Neural progenitor cell (in vitro differentiated cells): ENCODE results near the gene NFATC2. TPM values are rescaled to one million over a fixed set of nuclear protein-coding genes. Genes with fewer than 3 reads are reported as not detected.

Source experiments
- DNase-seq: peaks from one replicate; pipeline ENCODE4 v3.0.0-alpha.2; 2016; ENCODE audit warnings: low spot score
- H2AFZ ChIP-seq: fragments of 200-600 bp; sonication (generic); replicated peaks from 2 replicates; pipeline ENCODE4 v1.6.1; 2016; ENCODE audit warnings: antibody characterized with exemption
- H3F3A ChIP-seq: fragments of 200-600 bp; sonication (generic); 2 replicates; pipeline ENCODE4 v1.6.1; 2016; ENCODE audit warnings: antibody characterized with exemption, low read depth
- H3K27ac ChIP-seq: fragments of 200-600 bp; sonication (generic); 2 replicates; pipeline ENCODE4 v1.5.1; 2016; ENCODE audit warnings: mild to moderate bottlenecking
- H3K27me3 ChIP-seq: fragments of 200-600 bp; sonication (generic); 2 replicates; pipeline ENCODE4 v1.6.1; 2016; ENCODE audit warnings: mild to moderate bottlenecking, moderate library complexity
- H3K36me3 ChIP-seq: fragments of 200-600 bp; sonication (generic); 2 replicates; pipeline ENCODE4 v1.5.1; 2016
- H3K4me1 ChIP-seq: fragments of 200-600 bp; sonication (generic); 2 replicates; pipeline ENCODE4 v1.6.1; 2016; ENCODE audit warnings: mixed run types
- H3K4me2 ChIP-seq: fragments of 200-600 bp; sonication (generic); 2 replicates; pipeline ENCODE4 v1.6.1; 2016
- H3K4me3 ChIP-seq: fragments of 200-600 bp; sonication (generic); 2 replicates; pipeline ENCODE4 v1.5.1; 2016
- H3K79me2 ChIP-seq: fragments of 200-600 bp; sonication (generic); 2 replicates; pipeline ENCODE4 v1.6.1; 2016; ENCODE audit warnings: low read depth
- H3K9ac ChIP-seq: fragments of 200-600 bp; sonication (generic); 2 replicates; pipeline ENCODE4 v1.6.1; 2016
- H3K9me3 ChIP-seq: fragments of 200-600 bp; sonication (generic); 2 replicates; pipeline ENCODE4 v1.5.1; 2016; ENCODE audit warnings: low read depth
- H4K20me1 ChIP-seq: fragments of 200-600 bp; sonication (generic); 2 replicates; pipeline ENCODE4 v1.6.1; 2016; ENCODE audit warnings: low read depth
- H3K27ac Mint-ChIP-seq: 3 replicates; pipeline ENCODE4 v1.8.0; 2021; ENCODE audit warnings: mixed read lengths
- H3K27me3 Mint-ChIP-seq: 2 replicates; pipeline ENCODE4 v1.8.0; 2022; ENCODE audit warnings: low read depth, mild to moderate bottlenecking, inconsistent platforms, moderate library complexity, mixed read lengths; ENCODE audit not compliant: insufficient read depth
- H3K36me3 Mint-ChIP-seq: 3 replicates; pipeline ENCODE4 v1.8.0; 2021; ENCODE audit warnings: mixed read lengths
- H3K4me1 Mint-ChIP-seq: 3 replicates; pipeline ENCODE4 v1.8.0; 2021; ENCODE audit warnings: mixed read lengths
- H3K4me3 Mint-ChIP-seq: 3 replicates; pipeline ENCODE4 v1.8.0; 2021; ENCODE audit warnings: mild to moderate bottlenecking, moderate library complexity, mixed read lengths
- H3K9me3 Mint-ChIP-seq: 3 replicates; pipeline ENCODE4 v1.8.0; 2020; ENCODE audit warnings: mixed read lengths
- CTCF ChIP-seq: fragments of 200-600 bp; sonication (generic); IDR thresholded peaks from 2 replicates; pipeline ENCODE4 v1.5.1; 2017; ENCODE audit warnings: antibody characterized with exemption, mild to moderate bottlenecking
- EZH2 ChIP-seq: fragments of 200-600 bp; sonication (generic); IDR thresholded peaks from 2 replicates; pipeline ENCODE4 v1.6.1; 2017; ENCODE audit warnings: antibody characterized with exemption, mild to moderate bottlenecking, moderate library complexity
- EZH2phosphoT487 ChIP-seq: fragments of 200-600 bp; sonication (generic); IDR thresholded peaks from 2 replicates; pipeline ENCODE4 v1.6.1; 2017; ENCODE audit warnings: antibody characterized with exemption
- total RNA-seq: library from RNA; depleted of rRNA; stranded (reverse); fragments of >200 nt; gene quantifications from 2 replicates; pipeline ENCODE4 v1.2.3, GENCODE V29; 2015; ENCODE audit warnings: low replicate concordance

Gene NFATC2
- total RNA-seq, 1 donor from 2014 or later = 0.19 TPM

- no peak overlapping the region for H3K27ac ChIP-seq
- H3K4me3 ChIP-seq = no peak overlapping the region
- Mint-ChIP-seq H3K4me1 (peaks cover 30% of the 10 kb centered on the region), H3K27ac (no peak overlapping the region), H3K9me3 (no peaks in the 10 kb centered on the region), H3K4me3 (no peak overlapping the region), H3K27me3 (peaks cover 17% of the 10 kb centered on the region), H3K36me3 (no peaks in the 10 kb centered on the region)
- peaks cover 6% of the 10 kb centered on the region for H3K4me1 ChIP-seq
- no peak for TF ChIP-seq EZH2
- no peak for TF ChIP-seq CTCF
- TF ChIP-seq EZH2phosphoT487 = no peak
- H3K79me2 ChIP-seq = no peaks in the 10 kb centered on the region
- no peak overlapping the region for H3K9ac ChIP-seq
- no peak overlapping the region for H2AFZ ChIP-seq
- H4K20me1 ChIP-seq = no peaks in the 10 kb centered on the region
- no peak for DNase-seq
- H3F3A ChIP-seq = no peaks in the 10 kb centered on the region
- no peaks in the 10 kb centered on the region for H3K9me3 ChIP-seq
- H3K4me2 ChIP-seq = no peak overlapping the region
- H3K27me3 ChIP-seq = no peaks in the 10 kb centered on the region
- H3K36me3 ChIP-seq = no peaks in the 10 kb centered on the region
Measured at GRCh38 chr20:51396365-51396909, 146.1 kb downstream of the NFATC2 start.

GRCh38 chr20:51394706-51395105 lies 147.8 kb downstream of the NFATC2 start:
- no peak overlapping the region for H3K4me2 ChIP-seq
- H3K9ac ChIP-seq = no peak overlapping the region
- no peaks in the 10 kb centered on the region for H3K36me3 Mint-ChIP-seq
- no peak overlapping the region for H3K4me3 Mint-ChIP-seq
- no peak overlapping the region for H2AFZ ChIP-seq
- H3K4me3 ChIP-seq = no peak overlapping the region
- H3K27me3 Mint-ChIP-seq = peaks cover 18% of the 10 kb centered on the region
- peaks cover 6% of the 10 kb centered on the region for H3K4me1 ChIP-seq
- no peak overlapping the region for H3K27ac ChIP-seq
- no peaks in the 10 kb centered on the region for H3K9me3 ChIP-seq
- H3K4me1 Mint-ChIP-seq = peaks cover 30% of the 10 kb centered on the region
- H3K36me3 ChIP-seq = no peaks in the 10 kb centered on the region
- no peaks in the 10 kb centered on the region for H3K79me2 ChIP-seq
- H3F3A ChIP-seq = no peaks in the 10 kb centered on the region
- no peaks in the 10 kb centered on the region for H3K27me3 ChIP-seq
- no peak for DNase-seq
- TF ChIP-seq CTCF (no peak), EZH2phosphoT487 (no peak), EZH2 (no peak)
- H3K27ac Mint-ChIP-seq = peak overlapping the region; percentile 54
- no peaks in the 10 kb centered on the region for H3K9me3 Mint-ChIP-seq
- no peaks in the 10 kb centered on the region for H4K20me1 ChIP-seq

- Histone ChIP-seq H3K4me1 (peaks cover 6% of the 10 kb centered on the region), H2AFZ (no peak overlapping the region), H3K79me2 (no peaks in the 10 kb centered on the region), H3K4me3 (no peak overlapping the region), H3K4me2 (peak overlapping the region; percentile 48), H4K20me1 (no peaks in the 10 kb centered on the region), H3K9me3 (no peaks in the 10 kb centered on the region), H3K27me3 (no peaks in the 10 kb centered on the region), H3K9ac (no peak overlapping the region), H3K27ac (no peak overlapping the region), H3F3A (no peaks in the 10 kb centered on the region), H3K36me3 (no peaks in the 10 kb centered on the region)
- H3K4me3 Mint-ChIP-seq = no peak overlapping the region
- TF ChIP-seq CTCF (no peak), EZH2phosphoT487 (no peak), EZH2 (no peak)
- H3K36me3 Mint-ChIP-seq = no peaks in the 10 kb centered on the region
- H3K9me3 Mint-ChIP-seq = no peaks in the 10 kb centered on the region
- H3K4me1 Mint-ChIP-seq = peaks cover 26% of the 10 kb centered on the region
- no peak overlapping the region for H3K27ac Mint-ChIP-seq
- peak; percentile 46 for DNase-seq
- H3K27me3 Mint-ChIP-seq = peaks cover 15% of the 10 kb centered on the region
Measured at GRCh38 chr20:51393571-51393970, 148.9 kb downstream of the NFATC2 start.
